GM23248 (cell line): Measurements from ENCODE around the gene OPRD1. TPM values are rescaled to one million over a fixed set of nuclear protein-coding genes. Genes with fewer than 3 reads are reported as not detected.
A peak's percentile ranks its signal among the peaks of the same experiment; 100 is the strongest.

Source experiments
- DNase-seq: peaks from one replicate; pipeline ENCODE4 v3.0.0-alpha.2; 2015
- H2AFZ ChIP-seq: fragments of 200-600 bp; sonication (generic); 2 replicates; pipeline ENCODE4 v1.6.1; 2016; ENCODE audit warnings: antibody characterized with exemption
- H3F3A ChIP-seq: fragments of 200-600 bp; sonication (generic); 2 replicates; pipeline ENCODE4 v1.6.1; 2016; ENCODE audit warnings: mild to moderate bottlenecking, antibody characterized with exemption, mixed run types; ENCODE audit not compliant: insufficient read depth
- H3K27ac ChIP-seq: fragments of 200-600 bp; sonication (generic); 2 replicates; pipeline ENCODE4 v1.5.1; 2016; ENCODE audit warnings: mild to moderate bottlenecking
- H3K27me3 ChIP-seq: fragments of 200-600 bp; sonication (generic); replicated peaks from 2 replicates; pipeline ENCODE4 v1.6.1; 2016; ENCODE audit warnings: mild to moderate bottlenecking; ENCODE audit not compliant: insufficient read depth
- H3K36me3 ChIP-seq: fragments of 200-600 bp; sonication (generic); 2 replicates; pipeline ENCODE4 v1.6.1; 2016; ENCODE audit warnings: low read depth, mild to moderate bottlenecking
- H3K4me1 ChIP-seq: fragments of 200-600 bp; sonication (generic); 2 replicates; pipeline ENCODE4 v1.6.1; 2016; ENCODE audit warnings: mild to moderate bottlenecking; ENCODE audit not compliant: insufficient read depth
- H3K4me2 ChIP-seq: fragments of 200-600 bp; sonication (generic); one replicate; pipeline ENCODE4 v1.6.1; 2016; ENCODE audit warnings: mild to moderate bottlenecking; ENCODE audit not compliant: unreplicated experiment
- H3K4me3 ChIP-seq: fragments of 200-600 bp; sonication (generic); 2 replicates; pipeline ENCODE4 v1.5.1; 2016; ENCODE audit warnings: mild to moderate bottlenecking
- H3K79me2 ChIP-seq: fragments of 200-600 bp; sonication (generic); 2 replicates; pipeline ENCODE4 v1.6.1; 2016; ENCODE audit warnings: mild to moderate bottlenecking; ENCODE audit not compliant: insufficient read depth
- H3K9ac ChIP-seq: fragments of 200-600 bp; sonication (generic); 2 replicates; pipeline ENCODE4 v1.6.1; 2016; ENCODE audit warnings: mild to moderate bottlenecking
- H3K9me2 ChIP-seq: fragments of 200-600 bp; sonication (generic); 2 replicates; pipeline ENCODE4 v1.6.1; 2016; ENCODE audit warnings: mixed run types, mild to moderate bottlenecking, moderate library complexity; ENCODE audit not compliant: insufficient read depth
- H3K9me3 ChIP-seq: fragments of 200-600 bp; sonication (generic); one replicate; pipeline ENCODE4 v1.6.1; 2017; ENCODE audit warnings: low read depth
- H4K20me1 ChIP-seq: fragments of 200-600 bp; sonication (generic); 2 replicates; pipeline ENCODE4 v1.6.0; 2016; ENCODE audit not compliant: insufficient read depth
- EZH2 ChIP-seq: fragments of 200-600 bp; sonication (generic); IDR thresholded peaks from 2 replicates; pipeline ENCODE4 v1.6.1; 2018; ENCODE audit warnings: antibody characterized with exemption, mild to moderate bottlenecking; ENCODE audit not compliant: insufficient read depth, poor library complexity, severe bottlenecking
- EZH2phosphoT487 ChIP-seq: fragments of 200-600 bp; sonication (generic); IDR thresholded peaks from 2 replicates; pipeline ENCODE4 v1.6.1; 2018; ENCODE audit warnings: antibody characterized with exemption, moderate library complexity, mild to moderate bottlenecking, low read depth; ENCODE audit not compliant: insufficient read depth
- WGBS, 2 experiments: methylation state at CpG; one replicate each; pipeline ENCODE4 v1.1.6; 2015 to 2017; ENCODE audit warnings: low lambda C conversion rate in 2 of 2, low coverage in 1 of 2; ENCODE audit errors: missing lambda C conversion rate in 2 of 2; 5-methylcytosine and 5-hydroxymethylcytosine counted together
- in situ Hi-C: fragments of 300-500 bp; cut with MboI; formaldehyde crosslinking; loops from 2 replicates; pipeline ENCODE4 v1.15.0; 2020
- polyA plus RNA-seq: library from polyadenylated mRNA; unstranded; fragments of >200 nt; fragmentation: Nextera tagmentation; extraction: Ambion mirVana; gene quantifications from 2 replicates; pipeline ENCODE4 v1.2.1, GENCODE V29; 2016
- total RNA-seq: library from RNA; depleted of rRNA; stranded (reverse); fragments of >200 nt; shearing (Covaris generic); gene quantifications from 2 replicates; pipeline ENCODE4 v1.2.3, GENCODE V29; 2014

OPRD1 gene
- total and polyA plus RNA-seq, 2 experiments from 2014 or later = not detected

- WGBS, 2 experiments = 37 to 43% methylated on average over 29 to 34 of the region's 34 CpGs
- DNase-seq = no peak
- peak; percentile 51 for TF ChIP-seq EZH2
- TF ChIP-seq EZH2phosphoT487 = no peak
Observed at GRCh38 chr1:28812669-28813468, 899 bp downstream of the OPRD1 start.

GRCh38 chr1:28813931-28814465 lies 2.0 kb downstream of the OPRD1 start:
- H3K4me2 ChIP-seq = no peak overlapping the region
- H3K36me3 ChIP-seq = no peaks in the 10 kb centered on the region
- H3K9ac ChIP-seq = no peak overlapping the region
- no peak overlapping the region for H3K27ac ChIP-seq
- in situ Hi-C loops = no loop called here
- TF ChIP-seq EZH2phosphoT487 = no peak
- no peak for TF ChIP-seq EZH2
- no peaks in the 10 kb centered on the region for H4K20me1 ChIP-seq
- no peak for DNase-seq
- H3K9me2 ChIP-seq = no peaks in the 10 kb centered on the region
- no peaks in the 10 kb centered on the region for H3K9me3 ChIP-seq
- H3K27me3 ChIP-seq = peaks cover 60% of the 10 kb centered on the region
- H2AFZ ChIP-seq = no peak overlapping the region
- no peaks in the 10 kb centered on the region for H3K79me2 ChIP-seq
- H3F3A ChIP-seq = no peaks in the 10 kb centered on the region
- no peak overlapping the region for H3K4me3 ChIP-seq
- no peaks in the 10 kb centered on the region for H3K4me1 ChIP-seq
- WGBS, 2 experiments = 78 to 80% methylated on average over 15 of the region's 15 CpGs

More at GRCh38 chr1:28812669-28813468, 899 bp downstream of the OPRD1 start:
- H3K36me3 ChIP-seq = no peaks in the 10 kb centered on the region
- H3F3A ChIP-seq = no peaks in the 10 kb centered on the region
- H3K27ac ChIP-seq = no peak overlapping the region
- H3K4me3 ChIP-seq = no peak overlapping the region
- no peak overlapping the region for H3K4me2 ChIP-seq
- no peak overlapping the region for H3K9ac ChIP-seq
- H3K9me3 ChIP-seq = no peaks in the 10 kb centered on the region
- H3K79me2 ChIP-seq = no peaks in the 10 kb centered on the region
- no peak overlapping the region for H2AFZ ChIP-seq
- no peaks in the 10 kb centered on the region for H3K4me1 ChIP-seq
- in situ Hi-C loops = no loop called here
- peaks cover 63% of the 10 kb centered on the region for H3K27me3 ChIP-seq
- H4K20me1 ChIP-seq = no peaks in the 10 kb centered on the region
- no peaks in the 10 kb centered on the region for H3K9me2 ChIP-seq

DNA sequence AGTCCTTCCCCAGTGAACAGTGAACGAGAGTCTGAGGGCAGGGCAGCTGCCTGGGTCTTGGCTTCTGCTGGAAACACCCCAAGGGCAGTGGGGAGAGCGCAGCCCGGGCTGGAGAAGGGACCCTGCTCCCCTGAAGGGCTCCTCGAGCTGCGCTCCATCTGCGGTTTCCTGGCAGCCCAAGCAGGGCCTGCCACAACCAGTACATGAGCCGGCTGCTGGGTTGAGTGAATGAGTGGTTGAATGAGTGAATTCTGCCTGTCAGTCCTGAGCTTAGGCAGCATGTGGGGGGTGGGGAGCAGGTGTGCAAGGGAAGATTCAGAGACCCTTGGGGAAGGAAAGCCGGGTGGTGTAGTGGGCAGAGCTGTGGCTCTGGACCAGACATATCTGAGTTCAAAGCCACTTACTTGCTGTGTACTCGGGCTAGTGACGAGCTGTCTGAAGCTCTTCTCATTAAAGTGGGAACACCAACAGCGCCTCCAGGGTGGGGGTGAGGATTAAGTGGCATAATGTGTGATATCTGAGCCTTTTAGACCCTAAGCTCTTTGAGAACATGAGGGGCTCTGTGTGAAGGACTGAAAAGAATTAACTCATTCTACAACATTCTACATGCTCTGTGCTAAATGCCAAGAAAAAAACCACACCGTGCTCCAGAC lies 3.7 kb downstream of the OPRD1 start:
- in situ Hi-C loops = no loop called here
- H2AFZ ChIP-seq = no peak overlapping the region
- H3K4me1 ChIP-seq = no peaks in the 10 kb centered on the region
- no peak for TF ChIP-seq EZH2phosphoT487
- TF ChIP-seq EZH2 = no peak
- H3K9me3 ChIP-seq = no peaks in the 10 kb centered on the region
- WGBS, 2 experiments = 17 to 23% methylated on average over 12 of the region's 12 CpGs
- H3K4me3 ChIP-seq = no peak overlapping the region
- no peaks in the 10 kb centered on the region for H4K20me1 ChIP-seq
- no peak overlapping the region for H3K4me2 ChIP-seq
- no peaks in the 10 kb centered on the region for H3F3A ChIP-seq
- no peaks in the 10 kb centered on the region for H3K9me2 ChIP-seq
- no peaks in the 10 kb centered on the region for H3K36me3 ChIP-seq
- no peaks in the 10 kb centered on the region for H3K79me2 ChIP-seq
- H3K27me3 ChIP-seq = peaks cover 51% of the 10 kb centered on the region
- no peak overlapping the region for H3K9ac ChIP-seq
- H3K27ac ChIP-seq = no peak overlapping the region
- no peak for DNase-seq

GRCh38 chr1:28817133-28817532 lies 5.2 kb downstream of the OPRD1 start:
- Histone ChIP-seq H3K4me2 (no peak overlapping the region), H3F3A (no peaks in the 10 kb centered on the region), H3K9me2 (no peaks in the 10 kb centered on the region), H4K20me1 (no peaks in the 10 kb centered on the region), H3K79me2 (no peaks in the 10 kb centered on the region), H3K36me3 (no peaks in the 10 kb centered on the region), H2AFZ (no peak overlapping the region), H3K27me3 (peaks cover 39% of the 10 kb centered on the region), H3K4me1 (no peaks in the 10 kb centered on the region), H3K9me3 (no peaks in the 10 kb centered on the region), H3K27ac (no peak overlapping the region), H3K4me3 (no peak overlapping the region), H3K9ac (no peak overlapping the region)
- TF ChIP-seq EZH2 = no peak
- no peak for TF ChIP-seq EZH2phosphoT487
- 77 to 83% methylated on average over 7 of the region's 7 CpGs for WGBS, 2 experiments
- no peak for DNase-seq
- in situ Hi-C loops = no loop called here
